Memory B cell (primary cell): ENCODE results near the gene ST3GAL4.
A peak's percentile ranks its signal among the peaks of the same experiment; 100 is the strongest.

Source experiments
- ATAC-seq: fragments of 150-1000 bp; cut with Tn5 transposase; 2 replicates; pipeline ENCODE4 v1.10.0; 2021; ENCODE audit warnings: low read depth, mild to moderate bottlenecking, moderate library complexity
- DNase-seq, 2 donors: peaks; one replicate each; pipeline ENCODE4 v3.0.0; 2022; ENCODE audit warnings: low spot score in 2 of 2
- H3K27ac Mint-ChIP-seq: one replicate; pipeline ENCODE4 v1.8.0; 2022; ENCODE audit warnings: mild to moderate bottlenecking, moderate library complexity, mixed read lengths
- H3K27me3 Mint-ChIP-seq: one replicate; pipeline ENCODE4 v1.8.0; 2022; ENCODE audit warnings: mixed read lengths
- H3K36me3 Mint-ChIP-seq: one replicate; pipeline ENCODE4 v1.8.0; 2022; ENCODE audit warnings: mild to moderate bottlenecking, mixed read lengths
- H3K4me1 Mint-ChIP-seq: one replicate; pipeline ENCODE4 v1.8.0; 2022; ENCODE audit warnings: mixed read lengths
- H3K4me3 Mint-ChIP-seq: one replicate; pipeline ENCODE4 v1.8.0; 2022; ENCODE audit warnings: mild to moderate bottlenecking, moderate library complexity, mixed read lengths
- H3K9me3 Mint-ChIP-seq: one replicate; pipeline ENCODE4 v1.8.0; 2022; ENCODE audit warnings: mixed read lengths

Gene ST3GAL4

DNA sequence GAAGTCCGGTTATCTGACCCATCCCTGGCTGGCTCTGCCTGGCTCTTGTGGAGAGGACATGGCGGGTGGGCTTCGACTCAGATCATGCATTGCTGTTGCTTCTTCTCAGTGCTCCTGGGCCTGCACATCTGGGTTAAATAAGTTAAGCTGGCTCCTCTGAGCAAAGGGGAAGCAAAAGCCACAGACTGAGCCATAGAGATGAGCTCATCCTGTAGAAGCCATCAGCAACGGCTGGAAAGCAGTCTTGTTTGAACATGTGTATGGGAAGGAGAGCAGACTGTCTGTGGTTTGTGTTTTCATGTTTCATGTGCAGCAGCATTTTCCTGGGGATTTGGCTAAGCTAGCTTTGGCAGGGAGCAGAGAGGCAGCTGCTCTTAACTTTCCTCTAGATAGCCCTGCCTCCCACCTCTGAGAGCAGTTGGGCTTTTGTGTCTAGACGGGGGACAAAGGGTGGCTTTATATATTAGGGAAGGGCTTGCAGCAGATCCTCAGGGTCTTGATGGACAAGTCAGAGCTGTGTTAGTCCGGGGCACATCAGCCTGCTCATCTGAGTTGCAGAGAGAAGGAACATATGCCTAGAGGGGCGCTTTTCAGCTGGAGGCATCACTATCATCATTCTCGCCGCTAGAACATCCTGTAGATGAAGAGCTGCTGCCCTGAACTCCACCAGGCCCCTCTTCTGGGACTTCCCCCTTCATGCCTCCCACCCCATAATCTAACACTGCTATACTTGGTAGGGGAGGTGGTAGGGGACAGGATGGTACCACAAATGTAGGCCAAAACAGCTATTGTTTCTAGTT, 36.7 kb upstream of the ST3GAL4 start:
- Mint-ChIP-seq H3K27me3 (no peaks in the 10 kb centered on the region), H3K9me3 (no peaks in the 10 kb centered on the region), H3K27ac (peak overlapping the region; percentile 32), H3K36me3 (peaks cover 42% of the 10 kb centered on the region), H3K4me1 (peaks cover 30% of the 10 kb centered on the region), H3K4me3 (no peak overlapping the region)
- ATAC-seq (no peak), DNase-seq (no peak)

DNA sequence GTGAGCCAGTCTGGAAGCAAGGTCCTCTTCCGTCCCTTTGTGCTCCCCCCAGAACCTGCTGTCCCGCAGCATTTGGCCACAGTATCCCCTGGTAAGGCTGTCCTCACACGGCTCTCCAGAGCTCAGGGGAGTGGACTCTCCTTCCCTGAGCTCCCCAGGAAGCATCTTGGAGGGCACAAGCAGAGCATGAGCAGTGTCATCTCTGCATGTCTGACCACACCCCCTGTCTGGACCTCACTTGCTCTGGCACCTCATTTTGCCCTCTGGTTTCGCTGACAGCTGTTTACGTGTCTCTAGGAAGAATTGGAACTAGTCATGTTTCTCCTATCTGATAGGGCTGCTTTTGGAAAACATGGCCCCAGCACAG, 36.1 kb upstream of the ST3GAL4 start:
- H3K27ac Mint-ChIP-seq, result no peak overlapping the region
- H3K27me3 Mint-ChIP-seq, result no peaks in the 10 kb centered on the region
- no peaks in the 10 kb centered on the region for H3K9me3 Mint-ChIP-seq
- no peak for DNase-seq
- H3K36me3 Mint-ChIP-seq, result peaks cover 36% of the 10 kb centered on the region
- peaks cover 28% of the 10 kb centered on the region for H3K4me1 Mint-ChIP-seq
- H3K4me3 Mint-ChIP-seq, result no peak overlapping the region
- ATAC-seq, result no peak

DNA sequence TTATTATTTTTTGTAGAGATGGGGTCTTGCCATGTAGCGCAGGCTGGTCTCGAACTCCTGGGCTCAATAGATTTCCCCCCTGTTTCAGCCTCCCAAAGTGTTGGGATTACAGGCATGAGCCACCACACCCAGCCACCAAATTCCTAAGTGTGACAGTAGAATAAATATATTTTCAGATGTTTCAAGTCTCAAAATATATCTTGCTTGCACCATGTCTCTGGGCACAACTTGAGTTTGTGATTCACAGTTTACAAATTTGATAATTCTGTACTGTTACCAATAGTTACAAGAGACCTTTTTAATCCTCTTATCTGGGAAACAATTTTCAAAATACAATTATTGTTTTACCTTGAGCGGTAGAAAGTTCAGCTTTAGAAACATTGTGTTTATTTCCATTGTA, 32.5 kb upstream of the ST3GAL4 start:
- Mint-ChIP-seq H3K36me3 (peaks cover 25% of the 10 kb centered on the region), H3K4me1 (peaks cover 24% of the 10 kb centered on the region)

DNA sequence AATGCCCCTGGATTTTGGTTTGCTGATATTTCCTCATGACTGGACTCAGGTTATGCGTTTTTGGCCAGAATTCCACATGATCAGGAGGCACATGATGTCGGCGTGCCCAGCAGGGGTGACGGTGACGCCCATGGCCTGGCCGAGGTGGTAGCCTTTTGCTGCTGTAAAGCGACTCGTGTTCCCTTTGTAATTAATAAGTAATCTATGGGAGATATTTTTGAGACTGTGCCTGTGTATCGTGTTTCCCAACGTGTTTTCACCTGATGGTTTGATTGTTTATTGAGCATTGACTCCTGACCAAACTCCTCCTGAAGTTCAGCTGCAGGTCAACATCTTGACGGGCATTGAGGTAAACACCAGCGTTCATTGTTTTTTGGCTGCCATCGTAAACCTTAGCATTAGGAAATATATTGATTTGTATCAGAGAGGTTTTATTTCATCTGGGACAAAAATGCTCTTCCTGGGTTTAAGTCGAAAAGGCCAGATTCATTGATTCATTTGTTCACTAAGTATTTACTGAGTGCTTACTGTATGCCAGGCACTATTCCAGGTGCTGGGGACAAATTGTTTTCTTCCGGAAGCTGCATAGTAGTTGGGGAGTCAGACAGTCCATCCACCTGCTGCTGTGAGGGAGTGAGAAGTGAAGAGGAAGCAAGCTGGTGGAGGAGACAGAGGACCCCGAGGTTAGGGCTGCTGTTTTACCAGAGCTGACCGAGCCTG, 28.0 kb upstream of the ST3GAL4 start:
- peaks cover 4% of the 10 kb centered on the region for H3K4me1 Mint-ChIP-seq
- no peak for ATAC-seq
- no peak for DNase-seq
- peaks cover 17% of the 10 kb centered on the region for H3K36me3 Mint-ChIP-seq
- no peaks in the 10 kb centered on the region for H3K9me3 Mint-ChIP-seq
- H3K27me3 Mint-ChIP-seq, result no peaks in the 10 kb centered on the region
- no peak overlapping the region for H3K4me3 Mint-ChIP-seq
- peak overlapping the region; percentile 19 for H3K27ac Mint-ChIP-seq

More for the DNA sequence above, 32.5 kb upstream of the ST3GAL4 start:
- Mint-ChIP-seq H3K27me3 (no peaks in the 10 kb centered on the region), H3K9me3 (no peaks in the 10 kb centered on the region), H3K27ac (no peak overlapping the region), H3K4me3 (no peak overlapping the region)
- ATAC-seq (no peak), DNase-seq (no peak)

DNA sequence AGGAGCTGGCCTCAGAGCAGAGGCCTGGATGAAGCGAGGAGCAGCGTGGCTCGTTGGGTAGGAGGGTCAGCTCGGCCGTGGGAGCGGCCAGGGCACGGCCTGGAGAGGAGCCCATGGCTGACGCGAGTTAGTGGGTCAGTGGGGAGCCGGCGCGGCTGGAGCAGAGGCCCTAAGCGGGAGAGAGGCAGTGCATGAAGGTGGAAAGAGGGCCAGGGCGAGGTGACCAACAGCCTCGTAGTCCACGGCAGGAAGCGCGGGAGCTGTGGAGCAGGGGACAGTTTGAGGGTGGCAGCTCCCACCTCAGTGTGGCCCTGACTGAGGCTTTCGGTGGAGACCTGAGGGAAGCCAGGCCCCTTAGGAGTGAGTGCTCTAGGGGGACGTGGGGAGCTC, 27.5 kb upstream of the ST3GAL4 start:
- H3K27ac Mint-ChIP-seq, result peak overlapping the region; percentile 19
- no peaks in the 10 kb centered on the region for H3K27me3 Mint-ChIP-seq
- no peak overlapping the region for H3K4me3 Mint-ChIP-seq

DNA sequence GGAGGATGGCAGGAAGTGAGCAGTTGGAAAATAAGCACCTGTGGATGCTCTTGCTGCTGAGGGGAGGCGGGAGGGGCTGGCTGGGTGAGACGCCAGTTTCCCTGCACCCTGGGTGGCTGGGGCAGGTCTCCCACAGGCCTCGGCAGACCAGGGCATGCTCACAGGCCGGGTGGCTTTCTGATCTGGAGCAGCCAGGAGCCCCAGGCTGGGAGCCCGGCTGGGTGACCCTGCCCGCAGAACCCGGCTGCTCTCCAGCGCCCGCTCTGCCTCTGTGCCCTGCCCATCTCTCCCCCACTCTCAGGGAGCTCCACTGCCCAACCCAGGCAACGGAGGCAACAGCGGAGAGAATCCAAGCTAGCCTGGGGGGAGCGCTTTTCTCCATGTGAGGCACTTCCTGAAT, 27.0 kb upstream of the ST3GAL4 start:
- Mint-ChIP-seq H3K9me3 (no peaks in the 10 kb centered on the region), H3K27me3 (no peaks in the 10 kb centered on the region), H3K27ac (no peak overlapping the region), H3K36me3 (peaks cover 25% of the 10 kb centered on the region), H3K4me1 (peaks cover 7% of the 10 kb centered on the region), H3K4me3 (no peak overlapping the region)
- ATAC-seq (no peak), DNase-seq (no peak)

More for the DNA sequence above, 27.5 kb upstream of the ST3GAL4 start:
- no peak for ATAC-seq
- Mint-ChIP-seq H3K4me1 (peaks cover 4% of the 10 kb centered on the region), H3K36me3 (peaks cover 20% of the 10 kb centered on the region), H3K9me3 (no peaks in the 10 kb centered on the region)
- DNase-seq, result no peak

DNA sequence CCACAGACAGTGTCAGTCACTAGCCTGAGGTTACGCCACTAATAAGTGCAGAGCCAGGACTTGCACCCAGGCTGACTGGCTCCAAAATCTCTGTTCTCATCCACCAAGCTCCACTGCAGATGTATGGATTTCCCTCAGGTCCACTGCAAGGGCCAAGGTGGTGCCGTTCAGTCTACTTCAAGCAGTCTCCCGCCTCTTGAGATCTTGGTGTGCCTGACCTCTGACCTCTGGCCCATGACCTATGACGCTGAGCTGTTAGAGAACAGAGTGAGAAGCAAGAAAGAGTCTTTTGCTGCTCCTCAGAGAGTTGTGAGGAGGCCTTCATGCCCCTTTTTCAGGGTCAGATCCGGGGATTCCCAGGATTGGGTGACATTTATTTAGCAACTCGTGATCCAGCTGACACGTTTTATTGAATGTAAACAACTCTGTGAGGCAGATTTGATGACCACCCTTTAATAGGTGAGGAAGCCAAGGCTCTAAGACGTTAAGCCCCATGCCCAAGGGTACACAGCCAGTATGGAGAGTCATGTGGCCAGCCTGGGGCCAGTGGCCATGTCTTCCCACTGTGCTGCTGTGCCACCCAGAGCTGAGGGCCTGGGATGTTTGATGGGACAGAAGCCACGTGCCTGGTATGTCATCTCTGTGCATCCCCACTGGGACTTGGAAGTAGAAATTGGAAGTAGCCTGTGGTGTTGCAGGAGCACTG, 26.4 kb upstream of the ST3GAL4 start:
- no peak for ATAC-seq
- no peak overlapping the region for H3K27ac Mint-ChIP-seq
- H3K27me3 Mint-ChIP-seq, result no peaks in the 10 kb centered on the region
- no peak overlapping the region for H3K4me3 Mint-ChIP-seq
- no peak for DNase-seq
- H3K4me1 Mint-ChIP-seq, result peaks cover 7% of the 10 kb centered on the region
- peaks cover 31% of the 10 kb centered on the region for H3K36me3 Mint-ChIP-seq
- no peaks in the 10 kb centered on the region for H3K9me3 Mint-ChIP-seq

DNA sequence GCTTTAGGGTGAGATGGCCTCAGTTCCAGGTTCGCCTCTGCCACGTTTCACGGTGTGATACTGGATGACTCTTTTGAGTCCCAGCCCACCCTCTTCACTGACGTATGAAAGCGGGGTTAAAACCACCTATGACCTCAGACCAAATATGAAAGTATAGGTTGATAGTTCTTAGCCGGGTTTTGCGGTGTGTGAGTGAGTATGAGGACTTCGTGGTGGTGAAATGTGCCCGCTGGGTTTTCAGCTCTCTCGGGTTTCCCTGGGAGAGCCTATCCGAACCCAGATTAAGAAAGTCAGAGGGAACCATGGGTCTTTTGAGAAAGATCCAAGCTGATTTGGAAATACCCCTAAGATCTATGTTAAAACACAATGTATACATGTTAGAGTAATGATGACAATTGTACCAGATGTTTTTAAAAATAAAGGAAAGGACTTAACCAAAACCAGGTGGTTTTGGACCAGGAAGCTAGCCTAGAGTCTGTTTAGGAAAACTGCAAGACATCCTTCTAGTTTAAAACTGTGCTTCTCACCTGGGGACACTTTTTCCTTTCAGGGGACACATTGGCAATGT, 25.8 kb upstream of the ST3GAL4 start:
- Mint-ChIP-seq H3K27ac (no peak overlapping the region), H3K4me1 (peaks cover 7% of the 10 kb centered on the region), H3K9me3 (no peaks in the 10 kb centered on the region), H3K4me3 (no peak overlapping the region), H3K36me3 (peaks cover 32% of the 10 kb centered on the region), H3K27me3 (no peaks in the 10 kb centered on the region)
- DNase-seq (no peak), ATAC-seq (no peak)

DNA sequence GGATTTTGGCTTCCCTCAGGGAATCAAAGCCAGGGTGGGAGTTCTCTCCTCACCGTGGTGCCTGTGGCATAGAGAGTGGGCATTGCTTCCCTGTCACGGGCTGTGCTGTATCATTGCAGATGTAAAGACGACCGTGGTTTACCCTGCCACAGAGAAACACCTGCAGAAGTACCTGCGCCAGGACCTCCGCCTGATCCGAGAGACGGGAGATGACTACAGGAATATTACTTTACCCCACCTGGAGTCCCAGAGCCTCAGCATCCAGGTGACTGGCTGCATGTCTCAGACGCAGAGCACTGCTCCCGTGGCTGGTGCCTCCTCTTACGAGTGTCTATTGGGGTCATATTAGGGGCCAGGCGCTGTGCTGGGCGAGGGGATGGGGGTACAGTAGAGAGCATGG, 24.2 kb upstream of the ST3GAL4 start:
- no peak overlapping the region for H3K27ac Mint-ChIP-seq
- no peak overlapping the region for H3K4me3 Mint-ChIP-seq
- H3K27me3 Mint-ChIP-seq, result no peaks in the 10 kb centered on the region
- no peaks in the 10 kb centered on the region for H3K9me3 Mint-ChIP-seq
- H3K36me3 Mint-ChIP-seq, result peaks cover 36% of the 10 kb centered on the region
- DNase-seq (no peak), ATAC-seq (no peak)
- H3K4me1 Mint-ChIP-seq, result peaks cover 10% of the 10 kb centered on the region

DNA sequence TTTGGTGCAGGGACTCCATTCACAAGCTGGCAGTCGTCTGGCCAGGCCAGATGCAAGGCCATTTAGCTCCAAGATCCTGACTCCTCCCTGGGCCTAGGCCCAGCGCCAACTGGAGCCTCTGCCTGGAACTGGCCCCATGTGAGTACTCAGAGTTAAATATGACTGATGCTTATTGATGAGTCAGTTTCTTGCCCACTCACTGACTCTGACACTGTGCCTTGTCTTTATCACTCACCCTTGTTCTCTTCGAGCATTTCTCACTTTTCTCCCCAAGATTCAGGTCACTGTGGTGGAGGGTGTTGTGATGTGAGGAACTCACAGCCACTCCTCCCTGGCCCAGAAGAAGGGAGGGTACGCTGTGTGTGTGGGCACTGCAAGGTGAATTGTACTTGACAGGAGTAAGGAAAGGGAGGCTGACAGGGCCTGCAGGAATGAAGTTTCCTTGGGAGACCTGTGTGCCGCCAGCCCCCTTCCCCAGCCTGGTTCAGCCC, 23.2 kb upstream of the ST3GAL4 start:
- no peaks in the 10 kb centered on the region for H3K9me3 Mint-ChIP-seq
- no peaks in the 10 kb centered on the region for H3K27me3 Mint-ChIP-seq
- peaks cover 38% of the 10 kb centered on the region for H3K36me3 Mint-ChIP-seq
- DNase-seq, result no peak
- H3K4me3 Mint-ChIP-seq, result no peak overlapping the region
- no peak overlapping the region for H3K27ac Mint-ChIP-seq
- peaks cover 11% of the 10 kb centered on the region for H3K4me1 Mint-ChIP-seq
- ATAC-seq, result no peak

DNA sequence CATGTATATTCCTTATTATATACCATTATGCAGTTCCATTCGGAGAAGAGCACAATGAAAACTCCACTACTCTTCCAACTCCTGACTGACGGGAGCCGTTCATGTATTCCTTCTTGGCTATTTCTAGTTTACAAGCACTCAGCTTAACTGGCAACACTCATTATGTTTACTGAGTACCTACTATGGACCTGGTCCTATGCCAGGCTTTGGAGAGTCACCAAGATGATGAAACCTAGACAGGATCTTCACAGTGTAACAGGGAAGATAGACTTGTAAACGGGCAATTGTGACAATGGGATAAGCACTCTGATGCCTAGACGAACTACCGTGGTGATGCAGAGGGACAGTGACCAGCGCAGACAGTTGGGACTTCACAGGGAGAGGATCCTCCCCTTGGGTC, 22.3 kb upstream of the ST3GAL4 start:
- DNase-seq (no peak), ATAC-seq (no peak)
- peaks cover 34% of the 10 kb centered on the region for H3K36me3 Mint-ChIP-seq
- H3K4me3 Mint-ChIP-seq, result no peak overlapping the region
- H3K27me3 Mint-ChIP-seq, result no peaks in the 10 kb centered on the region
- H3K27ac Mint-ChIP-seq, result no peak overlapping the region
- H3K4me1 Mint-ChIP-seq, result peaks cover 6% of the 10 kb centered on the region
- H3K9me3 Mint-ChIP-seq, result no peaks in the 10 kb centered on the region

DNA sequence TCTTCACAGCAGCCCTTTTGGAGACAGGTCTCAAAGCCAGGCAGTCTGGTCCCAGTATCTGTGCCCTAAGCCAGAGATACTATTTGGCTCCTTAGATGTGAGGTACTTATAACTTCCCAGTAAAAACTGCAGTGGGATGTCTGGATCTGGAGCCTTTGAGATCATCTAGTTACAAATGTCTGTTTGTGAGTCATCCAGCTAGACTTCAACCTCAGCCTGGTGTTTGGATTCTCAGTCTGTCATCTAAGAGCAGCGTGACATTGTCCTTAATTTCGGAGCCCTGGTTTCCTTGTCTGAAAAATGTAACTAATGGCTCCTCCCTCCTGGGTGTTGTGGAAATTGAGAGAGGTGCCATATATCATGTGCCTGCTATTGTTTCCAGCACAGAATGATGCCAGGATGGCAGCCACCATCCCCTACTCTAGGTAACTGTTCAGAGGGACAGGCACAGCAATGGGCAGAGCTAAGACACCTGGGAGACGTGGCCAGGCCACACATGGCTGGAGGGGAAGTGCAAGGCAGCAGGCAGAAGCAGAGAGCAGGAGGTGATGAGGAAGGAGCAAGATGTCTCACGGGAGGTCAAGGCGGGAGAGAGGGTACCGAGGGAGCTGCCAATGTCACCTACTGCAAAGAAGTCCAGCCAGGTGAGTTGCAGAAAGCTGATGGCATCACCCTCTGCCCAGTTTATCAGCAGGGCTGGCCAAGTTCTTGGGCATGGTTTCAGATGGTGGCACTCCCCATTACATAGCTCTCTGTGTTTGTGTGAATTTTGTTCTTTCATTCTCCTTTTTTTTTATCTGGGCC, 20.6 kb upstream of the ST3GAL4 start:
- Mint-ChIP-seq H3K36me3 (peaks cover 40% of the 10 kb centered on the region), H3K4me1 (peaks cover 6% of the 10 kb centered on the region), H3K9me3 (no peaks in the 10 kb centered on the region), H3K4me3 (no peak overlapping the region), H3K27ac (no peak overlapping the region), H3K27me3 (no peaks in the 10 kb centered on the region)
- no peak for DNase-seq
- ATAC-seq, result no peak

DNA sequence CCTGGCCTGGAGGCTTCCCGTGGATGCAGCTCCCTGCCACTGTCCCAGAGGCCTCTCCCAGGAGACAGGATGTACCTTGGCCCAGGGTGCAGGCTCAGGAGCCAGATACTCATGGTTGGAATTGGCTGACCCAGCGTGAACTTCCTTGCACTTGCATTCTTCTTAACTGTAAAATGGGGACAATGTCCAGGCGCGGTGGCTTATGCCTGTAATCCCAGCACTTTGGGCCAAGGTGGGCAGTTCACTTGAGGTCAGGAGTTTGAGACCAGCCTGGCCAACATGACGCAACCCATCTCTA, 20.1 kb upstream of the ST3GAL4 start:
- peaks cover 40% of the 10 kb centered on the region for H3K36me3 Mint-ChIP-seq
- H3K27ac Mint-ChIP-seq, result no peak overlapping the region
- DNase-seq (no peak), ATAC-seq (no peak)
- H3K9me3 Mint-ChIP-seq, result no peaks in the 10 kb centered on the region
- H3K4me1 Mint-ChIP-seq, result peaks cover 6% of the 10 kb centered on the region
- no peak overlapping the region for H3K4me3 Mint-ChIP-seq
- H3K27me3 Mint-ChIP-seq, result no peaks in the 10 kb centered on the region
